Karpas-422 (cell line): ENCODE results near the gene MPND. TPM values are rescaled to one million over a fixed set of nuclear protein-coding genes. Genes with fewer than 3 reads are reported as not detected.
"Not testable (repeated sequence)": the region's sequence is repeated elsewhere in the genome, so short reads cannot be mapped to it uniquely, and the experiment has no call there.

Source experiments
- DNase-seq: peaks from one replicate; pipeline ENCODE4 v3.0.0-alpha.2; 2015
- H2AFZ ChIP-seq: fragments of 200-600 bp; sonication (generic); 2 replicates; pipeline ENCODE4 v1.6.1; 2014; ENCODE audit warnings: antibody characterized with exemption, low read length, mixed read lengths
- H3K27ac ChIP-seq: fragments of 200-600 bp; sonication (generic); 2 replicates; pipeline ENCODE4 v1.5.1; 2014; ENCODE audit warnings: mild to moderate bottlenecking, low read length, moderate library complexity
- H3K27me3 ChIP-seq: fragments of 200-600 bp; sonication (generic); 2 replicates; pipeline ENCODE4 v1.6.1; 2014; ENCODE audit warnings: low read length, mixed read lengths
- H3K36me3 ChIP-seq: fragments of 200-600 bp; sonication (generic); 2 replicates; pipeline ENCODE4 v1.6.1; 2014; ENCODE audit warnings: low read length, mixed read lengths; ENCODE audit not compliant: insufficient read depth
- H3K4me1 ChIP-seq: fragments of 200-600 bp; sonication (generic); 2 replicates; pipeline ENCODE4 v1.6.1; 2014; ENCODE audit warnings: mild to moderate bottlenecking, low read length, mixed read lengths
- H3K4me2 ChIP-seq: fragments of 200-600 bp; sonication (generic); 2 replicates; pipeline ENCODE4 v1.6.1; 2014; ENCODE audit warnings: low read length, low read depth, mild to moderate bottlenecking; ENCODE audit not compliant: poor library complexity, severe bottlenecking
- H3K4me3 ChIP-seq: fragments of 200-600 bp; sonication (generic); 2 replicates; pipeline ENCODE4 v1.5.1; 2014; ENCODE audit warnings: mild to moderate bottlenecking, antibody characterized with exemption, low read length, mixed read lengths
- H3K79me2 ChIP-seq: fragments of 200-600 bp; sonication (generic); 2 replicates; pipeline ENCODE4 v1.6.1; 2014; ENCODE audit warnings: mild to moderate bottlenecking, low read length, mixed read lengths
- H3K9ac ChIP-seq: fragments of 200-600 bp; sonication (generic); 2 replicates; pipeline ENCODE4 v1.6.0; 2014; ENCODE audit warnings: low read length
- H3K9me2 ChIP-seq: fragments of 200-600 bp; sonication (generic), shearing (Covaris generic); replicated peaks from 2 replicates; pipeline ENCODE4 v1.6.0; 2014; ENCODE audit warnings: mild to moderate bottlenecking, low read length, moderate library complexity; ENCODE audit not compliant: insufficient read depth
- H3K9me3 ChIP-seq: fragments of 300-700, 200-600 bp; sonication (generic); 2 replicates; pipeline ENCODE4 v1.6.1; 2014; ENCODE audit warnings: low read length, mixed read lengths
- H4K20me1 ChIP-seq: fragments of 200-600 bp; sonication (generic); 2 replicates; pipeline ENCODE4 v1.6.1; 2014; ENCODE audit warnings: mild to moderate bottlenecking, antibody characterized with exemption, low read length, low read depth; ENCODE audit not compliant: insufficient read depth
- total RNA-seq: library from RNA; depleted of rRNA; stranded (reverse); fragments of >200 nt; shearing (Covaris generic); gene quantifications from 2 replicates; pipeline ENCODE4 v1.2.3, GENCODE V29; 2014; ENCODE audit warnings: low replicate concordance

The MPND gene
- total RNA-seq, 1 experiment from 2014 or later, result 5.3 TPM

DNA sequence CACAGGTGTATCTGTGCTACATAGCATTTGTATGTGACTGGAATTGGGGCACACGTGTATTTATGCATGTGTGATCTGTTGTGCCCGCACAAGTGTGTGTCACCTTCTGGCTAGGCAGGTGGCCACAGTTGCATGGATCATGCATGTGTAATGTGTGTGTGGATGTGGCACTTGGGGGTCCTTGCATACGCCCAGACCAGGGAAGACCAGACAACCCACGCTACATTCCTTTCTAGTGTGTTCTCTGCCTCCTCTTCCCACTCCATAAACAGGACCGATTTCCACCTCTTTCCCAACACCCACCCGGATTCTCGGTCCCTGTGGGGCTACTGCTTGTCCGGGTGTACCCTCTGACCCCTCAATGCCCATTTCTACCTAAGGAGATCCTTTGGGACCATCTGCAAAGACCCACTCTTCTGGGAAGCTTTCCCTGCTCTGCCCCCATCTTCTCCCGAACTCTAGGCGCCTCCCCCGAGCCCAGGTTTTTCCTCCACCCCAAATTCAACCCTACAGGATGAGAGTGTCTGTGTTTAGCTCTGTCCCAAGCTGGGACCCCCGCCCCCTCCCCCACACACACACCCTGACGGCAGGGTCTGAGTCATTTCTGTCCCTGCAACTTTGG lies 17.0 kb upstream of the MPND start:
- Histone ChIP-seq H4K20me1 (no peaks in the 10 kb centered on the region), H3K4me3 (no peak overlapping the region), H3K79me2 (no peaks in the 10 kb centered on the region), H3K9me3 (peaks cover 4% of the 10 kb centered on the region), H2AFZ (no peak overlapping the region), H3K27ac (no peak overlapping the region), H3K36me3 (no peaks in the 10 kb centered on the region), H3K9me2 (no peaks in the 10 kb centered on the region), H3K9ac (no peak overlapping the region), H3K4me2 (no peak overlapping the region), H3K27me3 (no peaks in the 10 kb centered on the region), H3K4me1 (no peaks in the 10 kb centered on the region)
- DNase-seq, result no peak

DNA sequence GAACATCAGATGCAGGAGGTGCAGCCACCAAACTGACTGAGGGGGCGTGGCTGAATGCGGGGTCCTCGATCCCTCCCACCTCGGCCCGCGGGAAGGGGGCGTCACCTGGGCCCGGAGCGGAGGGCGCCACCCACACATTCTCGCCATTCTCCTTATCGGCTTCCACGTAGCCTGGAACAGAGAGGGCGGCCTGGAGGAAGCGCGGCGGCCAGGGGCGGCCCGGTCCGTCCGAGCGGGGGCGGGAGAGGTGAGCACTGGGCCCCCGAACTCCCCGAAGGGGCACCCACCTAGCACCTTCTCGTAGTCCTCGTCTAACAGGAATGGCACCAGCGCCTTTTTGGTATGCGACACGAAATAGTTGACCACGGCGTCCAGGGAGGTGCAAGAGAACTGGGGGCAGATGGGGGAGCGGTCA lies 16.5 kb upstream of the MPND start:
- Histone ChIP-seq H3K4me2 (no peak overlapping the region), H2AFZ (no peak overlapping the region)

DNA sequence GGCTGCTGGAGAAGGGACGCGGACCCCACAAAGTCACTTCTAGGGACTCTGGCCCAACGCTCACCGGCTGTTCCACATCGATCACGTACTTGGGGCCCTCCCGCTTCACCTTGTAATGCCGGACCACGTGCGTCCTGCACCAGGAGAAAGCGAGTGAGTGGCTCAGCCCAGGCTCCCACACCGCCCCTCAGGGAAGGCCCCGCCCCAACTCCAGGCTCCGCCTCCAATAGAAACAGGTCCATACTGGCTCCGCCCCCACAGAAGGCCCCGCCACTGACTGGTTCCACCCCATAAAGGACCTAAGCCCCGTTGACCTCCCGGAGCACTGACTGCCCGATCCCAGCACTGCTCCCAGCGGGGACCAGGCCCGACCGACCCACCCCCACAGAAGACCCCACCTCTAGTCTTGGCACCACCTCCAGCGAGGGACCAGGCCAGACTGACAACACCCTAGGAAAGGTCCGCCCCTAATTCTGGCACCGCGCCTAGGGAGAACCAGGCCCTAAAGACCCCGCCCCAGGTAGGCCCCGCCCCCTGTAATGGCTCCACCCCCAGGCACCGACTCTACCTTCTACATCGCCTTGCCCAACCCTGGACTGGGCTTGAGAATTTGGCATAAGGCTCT lies 16.0 kb upstream of the MPND start:
- H3K27me3 ChIP-seq, result no peaks in the 10 kb centered on the region
- no peak overlapping the region for H3K9ac ChIP-seq
- H3K9me2 ChIP-seq, result no peaks in the 10 kb centered on the region
- H3K4me2 ChIP-seq, result no peak overlapping the region
- no peaks in the 10 kb centered on the region for H3K79me2 ChIP-seq
- no peak overlapping the region for H3K27ac ChIP-seq
- DNase-seq, result peak; percentile 57
- H3K4me1 ChIP-seq, result no peaks in the 10 kb centered on the region
- no peaks in the 10 kb centered on the region for H3K36me3 ChIP-seq
- no peaks in the 10 kb centered on the region for H3K9me3 ChIP-seq
- no peak overlapping the region for H2AFZ ChIP-seq
- H3K4me3 ChIP-seq, result no peak overlapping the region
- H4K20me1 ChIP-seq, result no peaks in the 10 kb centered on the region

More for the DNA sequence above, 16.5 kb upstream of the MPND start:
- H3K9ac ChIP-seq, result no peak overlapping the region
- H3K36me3 ChIP-seq, result no peaks in the 10 kb centered on the region
- H3K9me3 ChIP-seq, result no peaks in the 10 kb centered on the region; the same call in 1 of the 2 replicates
- no peak overlapping the region for H3K4me3 ChIP-seq
- H3K79me2 ChIP-seq, result no peaks in the 10 kb centered on the region
- no peaks in the 10 kb centered on the region for H3K4me1 ChIP-seq
- H3K9me2 ChIP-seq, result no peaks in the 10 kb centered on the region
- H3K27me3 ChIP-seq, result no peaks in the 10 kb centered on the region
- no peaks in the 10 kb centered on the region for H4K20me1 ChIP-seq
- no peak overlapping the region for H3K27ac ChIP-seq
- no peak for DNase-seq

DNA sequence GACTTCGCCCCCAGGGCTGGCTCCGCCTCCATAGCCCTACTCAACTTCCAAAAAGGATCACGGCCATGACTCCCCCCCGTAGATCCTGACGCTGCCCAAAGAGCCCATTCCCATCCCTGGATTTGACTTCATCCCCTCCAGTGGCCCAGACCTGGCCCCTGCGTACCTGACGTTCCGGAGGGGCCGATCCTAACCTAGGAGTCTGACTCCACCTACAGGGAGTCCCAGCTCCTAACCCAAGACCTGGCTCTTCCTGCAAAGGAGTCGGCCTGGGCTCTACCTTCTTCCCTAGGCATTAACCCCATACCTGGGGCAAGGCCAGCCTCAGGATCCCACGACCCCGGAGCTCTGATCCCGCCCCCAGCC lies 15.5 kb upstream of the MPND start:
- Histone ChIP-seq H3K9ac (no peak overlapping the region), H3K27me3 (no peaks in the 10 kb centered on the region), H3K79me2 (no peaks in the 10 kb centered on the region), H2AFZ (no peak overlapping the region), H3K4me2 (no peak overlapping the region), H3K9me3 (no peaks in the 10 kb centered on the region), H3K4me1 (no peaks in the 10 kb centered on the region), H3K9me2 (no peaks in the 10 kb centered on the region), H3K4me3 (no peak overlapping the region), H3K36me3 (no peaks in the 10 kb centered on the region), H4K20me1 (no peaks in the 10 kb centered on the region), H3K27ac (no peak overlapping the region)
- DNase-seq, result no peak

DNA sequence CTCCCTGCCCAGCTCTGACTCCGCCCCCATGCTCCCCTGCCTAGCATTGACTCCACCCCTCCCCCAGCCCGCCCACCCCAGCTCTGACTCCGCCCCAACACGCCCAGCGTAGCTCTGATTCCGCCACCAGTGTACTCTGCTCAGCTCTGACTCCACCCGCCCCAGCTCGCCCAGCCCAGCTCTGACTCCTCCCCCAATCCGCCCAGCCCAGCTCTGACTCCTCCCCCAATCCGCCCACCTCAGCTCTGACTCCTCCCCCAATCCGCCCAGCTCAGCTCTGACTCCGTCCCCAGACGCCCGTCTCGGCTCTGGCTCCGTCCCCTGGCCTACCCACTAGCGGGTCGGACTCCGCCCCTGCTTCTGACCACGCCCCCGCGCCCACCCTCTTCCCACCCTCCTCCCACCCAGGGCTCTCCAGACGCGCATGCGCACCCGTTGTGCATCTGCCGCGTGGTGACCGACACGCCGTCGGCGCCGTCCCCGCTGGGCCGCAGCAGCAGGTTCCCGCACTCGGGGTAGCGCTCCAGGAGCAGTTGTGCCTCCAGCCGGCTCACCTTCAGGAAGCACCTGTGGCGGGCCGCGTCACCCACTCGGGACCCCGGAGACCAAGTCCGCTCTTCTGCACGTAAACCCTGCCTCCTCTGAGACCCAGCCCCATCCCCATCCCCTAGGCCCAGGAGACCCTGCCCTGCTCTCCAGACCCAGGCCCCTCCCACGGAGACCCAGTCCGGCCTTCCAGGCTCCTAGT lies 14.9 kb upstream of the MPND start:
- no peak overlapping the region for H2AFZ ChIP-seq

DNA sequence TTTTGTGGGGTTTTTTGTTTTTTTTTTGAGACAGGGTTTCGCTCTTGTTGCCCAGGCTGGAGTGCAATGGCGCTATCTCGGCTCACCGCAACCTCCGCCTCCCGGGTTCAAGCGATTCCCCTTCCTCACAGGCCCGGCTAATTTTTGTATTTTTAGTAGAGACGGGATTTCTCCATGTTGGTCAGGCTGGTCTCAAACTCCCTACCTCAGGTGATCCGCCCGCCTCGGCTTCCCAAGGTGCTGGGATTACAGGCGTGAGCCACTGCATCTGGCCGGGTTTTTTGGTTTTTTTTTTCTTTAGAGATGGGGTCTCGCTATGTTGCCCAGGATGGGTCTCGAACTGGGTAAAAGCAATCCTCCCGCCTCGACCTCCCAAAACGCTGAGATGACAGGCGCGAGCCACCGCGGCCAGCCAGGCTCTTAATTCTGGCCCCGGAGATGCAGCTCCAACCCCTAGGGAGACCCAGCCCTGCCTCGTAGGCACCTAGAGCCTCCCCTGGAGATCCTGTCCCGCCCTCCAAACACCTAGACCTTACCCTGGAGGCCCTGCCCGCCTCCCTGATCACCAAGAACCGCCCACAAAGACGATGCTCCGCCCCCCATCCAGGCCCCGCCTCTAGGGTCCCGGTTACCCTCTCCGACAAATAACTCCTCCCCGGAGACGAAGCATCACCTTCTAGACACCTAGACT lies 14.2 kb upstream of the MPND start:
- not testable (repeated sequence) for DNase-seq, H3K79me2 ChIP-seq, H2AFZ ChIP-seq, H4K20me1 ChIP-seq, H3K9me2 ChIP-seq, H3K27ac ChIP-seq, H3K9ac ChIP-seq, H3K9me3 ChIP-seq, H3K27me3 ChIP-seq, H3K4me2 ChIP-seq, H3K4me1 ChIP-seq, H3K36me3 ChIP-seq, H3K4me3 ChIP-seq

More for the DNA sequence above, 14.9 kb upstream of the MPND start:
- no peaks in the 10 kb centered on the region for H3K36me3 ChIP-seq
- no peaks in the 10 kb centered on the region for H3K4me1 ChIP-seq
- no peak overlapping the region for H3K27ac ChIP-seq
- H3K4me3 ChIP-seq, result no peak overlapping the region
- H3K9me2 ChIP-seq, result no peaks in the 10 kb centered on the region
- no peak overlapping the region for H3K9ac ChIP-seq
- no peaks in the 10 kb centered on the region for H4K20me1 ChIP-seq
- no peaks in the 10 kb centered on the region for H3K27me3 ChIP-seq
- DNase-seq, result peak; percentile 85
- no peaks in the 10 kb centered on the region for H3K9me3 ChIP-seq
- H3K79me2 ChIP-seq, result no peaks in the 10 kb centered on the region
- H3K4me2 ChIP-seq, result no peak overlapping the region

DNA sequence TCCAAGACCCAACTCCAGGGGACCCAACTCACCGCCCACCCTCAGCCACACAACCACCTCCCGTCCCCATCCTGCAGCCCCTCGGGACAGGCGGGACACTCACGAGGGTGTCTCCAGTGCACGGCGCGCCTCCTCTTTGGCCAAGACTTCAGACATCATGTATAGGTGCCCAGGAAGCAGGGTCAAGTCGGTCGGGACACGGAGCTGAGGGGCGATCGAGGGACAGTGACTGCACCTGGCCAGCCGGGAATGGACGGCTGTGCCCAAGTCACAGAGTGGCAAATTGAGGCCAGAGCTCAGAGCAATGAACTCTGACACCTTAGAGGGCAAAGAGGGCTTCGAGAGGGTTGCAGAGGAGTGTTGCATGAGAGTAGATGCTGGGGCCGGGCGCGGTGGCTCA lies 13.5 kb upstream of the MPND start:
- no peaks in the 10 kb centered on the region for H3K4me1 ChIP-seq
- H3K36me3 ChIP-seq, result no peaks in the 10 kb centered on the region
- H3K4me2 ChIP-seq, result no peak overlapping the region
- no peaks in the 10 kb centered on the region for H3K9me3 ChIP-seq
- no peaks in the 10 kb centered on the region for H3K9me2 ChIP-seq
- no peaks in the 10 kb centered on the region for H4K20me1 ChIP-seq
- H3K9ac ChIP-seq, result no peak overlapping the region
- H2AFZ ChIP-seq, result no peak overlapping the region
- no peak overlapping the region for H3K4me3 ChIP-seq
- H3K79me2 ChIP-seq, result no peaks in the 10 kb centered on the region
- no peak overlapping the region for H3K27ac ChIP-seq
- H3K27me3 ChIP-seq, result no peaks in the 10 kb centered on the region
- DNase-seq, result no peak

DNA sequence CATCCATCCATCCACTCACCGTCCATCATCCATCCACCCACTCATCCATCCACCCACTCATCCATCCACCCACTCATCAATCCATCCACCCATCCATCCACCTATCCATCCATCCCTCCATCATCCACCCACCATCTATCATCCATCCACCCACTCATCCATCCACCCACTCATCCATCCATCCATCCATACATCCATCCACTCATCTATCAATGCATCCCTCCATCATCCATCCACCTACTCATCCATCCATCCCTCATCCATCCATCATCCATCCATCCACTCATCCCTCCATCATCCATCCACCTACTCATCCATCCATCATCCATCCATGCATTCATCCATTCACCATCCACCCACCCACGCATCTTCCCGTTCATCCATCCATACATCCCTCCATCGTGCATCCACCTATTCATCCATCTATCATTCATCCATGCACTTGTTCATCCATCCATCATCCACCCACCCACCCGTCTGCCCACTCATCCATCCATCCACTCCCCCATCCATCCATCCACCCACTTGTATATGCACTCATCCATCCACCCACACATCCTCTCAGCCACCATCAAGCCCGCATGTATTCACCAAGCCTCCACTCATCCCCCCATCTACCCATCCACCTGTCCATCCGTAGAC lies 8.3 kb upstream of the MPND start:
- Histone ChIP-seq H2AFZ (no peak overlapping the region), H3K9ac (no peak overlapping the region), H3K4me3 (no peak overlapping the region), H3K4me2 (no peak overlapping the region), H3K79me2 (no peaks in the 10 kb centered on the region), H4K20me1 (no peaks in the 10 kb centered on the region), H3K9me3 (no peaks in the 10 kb centered on the region), H3K4me1 (peaks cover 9% of the 10 kb centered on the region), H3K27me3 (no peaks in the 10 kb centered on the region), H3K27ac (no peak overlapping the region), H3K9me2 (no peaks in the 10 kb centered on the region), H3K36me3 (no peaks in the 10 kb centered on the region)
- no peak for DNase-seq
